Lung (tissue), 12 donors: ENCODE measurements around the gene SPINK2. TPM values are rescaled to one million over a fixed set of nuclear protein-coding genes. Genes with fewer than 3 reads are reported as not detected.

Experiments
- ATAC-seq: fragments of 200-7000 bp; cut with Tn5 transposase; one replicate; pipeline ENCODE4 v1.9.1; 2020; ENCODE audit warnings: moderate number of reproducible peaks; ENCODE audit not compliant: insufficient read depth, low FRiP score
- DNase-seq, 3 donors: peaks; one replicate each; pipeline ENCODE4 v3.0.0-alpha.2; 2013 to 2017
- H3K27ac ChIP-seq, 2 donors: one replicate each; pipeline ENCODE4 v1.5.1; 2013; ENCODE audit warnings: mild to moderate bottlenecking in 2 of 2, moderate library complexity in 2 of 2, control low read depth in 1 of 2, inconsistent platforms in 1 of 2, low read depth in 1 of 2, low read length in 1 of 2
- H3K27me3 ChIP-seq, 3 donors: one replicate each; pipeline ENCODE4 v1.5.1; 2013; ENCODE audit warnings: low read length in 2 of 3; ENCODE audit not compliant: control insufficient read depth in 3 of 3, insufficient read depth in 3 of 3
- H3K36me3 ChIP-seq, 4 donors: one replicate each; pipeline ENCODE4 v1.5.1; 2013; ENCODE audit warnings: low read length in 4 of 4, mild to moderate bottlenecking in 1 of 4, moderate library complexity in 1 of 4; ENCODE audit not compliant: control insufficient read depth in 4 of 4, insufficient read depth in 4 of 4
- H3K4me1 ChIP-seq, 5 donors: one replicate each; pipeline ENCODE4 v1.5.1; 2013; ENCODE audit warnings: low read length in 5 of 5, mild to moderate bottlenecking in 2 of 5, moderate library complexity in 1 of 5; ENCODE audit not compliant: control insufficient read depth in 5 of 5, insufficient read depth in 5 of 5
- H3K4me3 ChIP-seq: one replicate; pipeline ENCODE4 v1.5.1; 2013; ENCODE audit warnings: mild to moderate bottlenecking, control low read depth, moderate library complexity
- H3K9ac ChIP-seq, 2 donors: one replicate each; pipeline ENCODE4 v1.5.1; 2013; ENCODE audit warnings: low read length in 2 of 2, control low read depth in 1 of 2; ENCODE audit not compliant: insufficient read depth in 1 of 2
- H3K9me3 ChIP-seq, 4 donors: one replicate each; pipeline ENCODE4 v1.5.1; 2013; ENCODE audit warnings: low read length in 3 of 4, mild to moderate bottlenecking in 1 of 4, moderate library complexity in 1 of 4; ENCODE audit not compliant: control insufficient read depth in 4 of 4, insufficient read depth in 3 of 4
- CTCF ChIP-seq: IDR thresholded peaks from 2 replicates; pipeline ENCODE4 v1.5.1; 2012; ENCODE audit warnings: mild to moderate bottlenecking; ENCODE audit errors: control extremely low read depth, extremely low read depth
- WGBS, 2 donors: extraction: QIAGEN DNeasy Blood & Tissue Kit; methylation state at CpG; one replicate each; pipeline ENCODE4 v1.1.7; 2013; 5-methylcytosine and 5-hydroxymethylcytosine counted together
- polyA plus RNA-seq, 2 donors: library from polyadenylated mRNA; stranded (reverse); fragments of 200-250 nt; gene quantifications; one replicate each; pipeline ENCODE4 v1.2.1, GENCODE V29; 2013
- total RNA-seq, 2 donors: library from RNA; depleted of rRNA in 1 of 2; stranded (reverse); fragments of >200 nt in 1 of 2; gene quantifications; one replicate each; pipeline ENCODE4 v1.2.1, GENCODE V29; 2014 to 2021
- donor health status: control.
- donor health status: control.
- donor health status: Bipolar disorder and iron deficiency.
- donor health status: healthy.
- donor health status: DM: yes; HTN: yes; CAD: no.

SPINK2 gene
- total and polyA plus RNA-seq, 4 donors: 0.91 TPM; not detected in 3

DNA sequence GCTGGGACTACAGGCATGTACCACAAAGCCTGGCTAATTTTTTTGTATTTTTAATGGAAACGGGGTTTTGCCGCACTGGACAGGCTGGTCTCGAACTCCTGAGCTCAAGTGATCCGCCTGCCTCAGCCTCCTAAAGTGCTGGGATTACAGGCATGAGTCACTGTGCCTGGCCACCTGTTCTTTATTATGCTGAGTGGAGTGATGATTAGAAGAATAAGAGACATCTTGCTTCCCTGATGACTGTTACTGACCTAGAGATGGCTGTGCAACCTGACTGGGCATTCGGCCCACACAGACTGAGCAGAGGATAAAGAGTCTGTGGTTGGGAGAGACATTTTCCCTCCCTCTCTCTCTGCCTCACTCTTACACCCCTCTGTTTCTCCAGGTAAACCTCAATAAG is 56.7 kb downstream of the SPINK2 start:
- H3K36me3 ChIP-seq: no peaks in the 10 kb centered on the region
- no peak overlapping the region for H3K9ac ChIP-seq
- no peak for TF ChIP-seq CTCF
- DNase-seq: no peak
- H3K27ac ChIP-seq: no peak overlapping the region
- no peaks in the 10 kb centered on the region for H3K9me3 ChIP-seq
- no peak for ATAC-seq
- whole genome bisulfite sequencing, 2 donors: 87 to 92% methylated on average over 5 of the region's 5 CpGs
- no peak overlapping the region for H3K4me3 ChIP-seq
- no peaks in the 10 kb centered on the region for H3K27me3 ChIP-seq
- no peaks in the 10 kb centered on the region for H3K4me1 ChIP-seq

- DNase-seq: no peak
- Histone ChIP-seq H3K27ac (no peak overlapping the region), H3K27me3 (no peaks in the 10 kb centered on the region), H3K4me3 (no peak overlapping the region), H3K4me1 (no peaks in the 10 kb centered on the region), H3K9ac (no peak overlapping the region), H3K9me3 (no peaks in the 10 kb centered on the region), H3K36me3 (no peaks in the 10 kb centered on the region)
- TF ChIP-seq CTCF: no peak
- ATAC-seq: no peak
- WGBS, 2 donors: 70 to 84% methylated on average over 1 of the region's 1 CpG
These were observed 57.3 kb downstream of the SPINK2 start for GRCh38 chr4:56764223-56764622.

DNA sequence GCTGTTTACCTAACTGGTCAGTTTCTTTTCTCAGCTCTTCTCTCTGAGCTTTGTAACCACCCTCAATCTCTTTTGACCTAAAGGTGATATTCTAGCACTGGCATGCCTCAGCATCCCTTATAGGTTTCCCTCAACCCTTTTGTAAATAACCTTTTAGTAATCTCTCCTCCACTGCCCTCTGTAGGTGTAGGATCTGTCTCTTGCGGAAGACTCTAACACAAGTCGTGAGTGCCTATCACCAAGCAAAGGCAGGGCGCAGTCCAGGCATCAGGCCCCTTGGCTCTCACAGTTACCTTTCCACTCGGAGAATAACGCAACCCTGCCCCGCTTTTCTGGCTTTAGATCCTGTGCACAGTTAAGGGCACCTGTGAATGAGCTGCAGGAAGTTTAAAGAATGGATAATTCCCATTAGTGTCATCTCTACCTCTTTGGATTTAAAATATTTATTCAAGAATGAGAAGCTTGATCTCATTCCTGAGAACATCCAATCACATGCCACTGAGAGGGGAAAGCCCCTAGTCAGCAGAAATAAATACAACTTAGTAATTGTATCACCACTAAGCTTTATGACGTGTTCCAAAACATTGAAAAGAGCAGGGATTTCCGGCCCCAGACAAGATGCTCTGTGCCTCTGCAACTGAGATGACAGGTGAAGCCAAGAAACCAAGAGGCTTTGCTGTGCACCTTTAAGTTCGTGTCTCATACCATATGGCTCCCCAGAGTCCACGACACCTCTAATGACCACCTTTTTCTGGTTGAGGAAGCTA is 58.8 kb downstream of the SPINK2 start:
- 87 to 92% methylated on average over 10 of the region's 10 CpGs for WGBS, 2 donors

More for the DNA sequence above, 58.8 kb downstream of the SPINK2 start:
- Histone ChIP-seq H3K9me3 (no peaks in the 10 kb centered on the region), H3K27ac (no peak overlapping the region), H3K9ac (no peak overlapping the region), H3K4me1 (peaks cover 0 to 7% (median 0%) of the 10 kb centered on the region in 5 donors), H3K36me3 (no peaks in the 10 kb centered on the region), H3K4me3 (no peak overlapping the region), H3K27me3 (no peaks in the 10 kb centered on the region)
- DNase-seq (no peak), ATAC-seq (no peak)
- no peak for TF ChIP-seq CTCF
